Measurements from ENCODE around the gene FBXO31. TPM values are rescaled to one million over a fixed set of nuclear protein-coding genes. Genes with fewer than 3 reads are reported as not detected.

FBXO31 gene
- total RNA-seq, 6 experiments from 2014 or later, result 23.0 to 30.0 (median 25.1) TPM

DNA sequence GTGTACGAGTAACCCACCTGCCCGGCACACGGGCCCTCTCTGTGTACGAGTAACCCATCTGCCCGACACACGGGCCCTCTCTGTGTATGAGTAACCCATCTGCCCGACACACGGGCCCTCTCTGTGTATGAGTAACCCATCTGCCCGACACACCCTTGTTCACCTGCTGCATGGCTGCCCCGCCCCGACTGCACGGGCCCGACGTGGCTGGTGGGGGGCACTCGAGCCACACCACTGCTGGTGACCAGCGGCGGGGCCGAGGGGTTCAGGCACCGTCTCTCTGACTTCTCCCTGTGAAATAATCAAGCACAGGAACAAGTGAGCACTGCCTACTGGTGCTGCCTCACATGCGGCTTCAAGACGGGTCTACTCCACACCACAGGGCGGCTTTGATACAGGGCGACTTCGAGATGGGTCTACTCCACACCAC, 30.7 kb upstream of the FBXO31 start:
- TF ChIP-seq, protein P1, sequence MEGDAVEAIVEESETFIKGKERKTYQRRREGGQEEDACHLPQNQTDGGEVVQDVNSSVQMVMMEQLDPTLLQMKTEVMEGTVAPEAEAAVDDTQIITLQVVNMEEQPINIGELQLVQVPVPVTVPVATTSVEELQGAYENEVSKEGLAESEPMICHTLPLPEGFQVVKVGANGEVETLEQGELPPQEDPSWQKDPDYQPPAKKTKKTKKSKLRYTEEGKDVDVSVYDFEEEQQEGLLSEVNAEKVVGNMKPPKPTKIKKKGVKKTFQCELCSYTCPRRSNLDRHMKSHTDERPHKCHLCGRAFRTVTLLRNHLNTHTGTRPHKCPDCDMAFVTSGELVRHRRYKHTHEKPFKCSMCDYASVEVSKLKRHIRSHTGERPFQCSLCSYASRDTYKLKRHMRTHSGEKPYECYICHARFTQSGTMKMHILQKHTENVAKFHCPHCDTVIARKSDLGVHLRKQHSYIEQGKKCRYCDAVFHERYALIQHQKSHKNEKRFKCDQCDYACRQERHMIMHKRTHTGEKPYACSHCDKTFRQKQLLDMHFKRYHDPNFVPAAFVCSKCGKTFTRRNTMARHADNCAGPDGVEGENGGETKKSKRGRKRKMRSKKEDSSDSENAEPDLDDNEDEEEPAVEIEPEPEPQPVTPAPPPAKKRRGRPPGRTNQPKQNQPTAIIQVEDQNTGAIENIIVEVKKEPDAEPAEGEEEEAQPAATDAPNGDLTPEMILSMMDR (IDR thresholded peaks at IDR 0.05), result no peak

DNA sequence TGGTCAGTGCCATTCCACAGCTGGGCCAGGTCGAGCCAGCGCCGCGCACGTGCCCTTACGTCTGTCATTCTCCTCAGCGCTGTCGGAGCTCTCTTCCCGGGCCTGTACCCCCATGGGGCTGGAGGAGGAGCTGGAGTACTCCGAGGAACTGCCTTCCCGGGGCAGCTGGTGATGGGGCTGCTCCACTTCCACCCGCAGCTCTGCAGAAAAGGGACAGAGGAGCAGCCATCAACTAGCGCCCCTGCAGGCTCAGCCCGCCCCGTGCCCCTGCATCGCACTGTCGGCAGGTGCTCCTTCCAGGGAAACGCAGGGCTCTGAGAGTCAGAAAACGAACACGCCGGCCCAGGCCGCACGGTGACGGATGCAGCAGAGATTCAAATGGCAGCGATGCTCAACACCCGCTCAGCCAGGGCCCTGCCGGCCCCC, 29.4 kb upstream of the FBXO31 start:
- H3K36me3 Mint-ChIP-seq (ENCODE audit: low read depth), result peaks cover 28% of the 10 kb centered on the region
- no peak for DNase-seq
- TF ChIP-seq, protein P1 (IDR thresholded peaks at IDR 0.05), result no peak
- no peak overlapping the region for H3K27ac Mint-ChIP-seq
- no peak overlapping the region for H3K4me3 Mint-ChIP-seq
- H3K27me3 Mint-ChIP-seq (ENCODE audit: insufficient read depth), result peaks cover under 1% of the 10 kb centered on the region; the same call in 1 of the 2 replicates
- no peaks in the 10 kb centered on the region for H3K9me3 Mint-ChIP-seq
- H3K4me1 Mint-ChIP-seq (ENCODE audit: low read depth), result no peaks in the 10 kb centered on the region

More for the DNA sequence above, 30.7 kb upstream of the FBXO31 start:
- Mint-ChIP-seq H3K36me3 (ENCODE audit: low read depth) (peaks cover 23% of the 10 kb centered on the region), H3K27ac (no peak overlapping the region), H3K27me3 (ENCODE audit: insufficient read depth) (peaks cover 2% of the 10 kb centered on the region; the same call in 1 of the 2 replicates), H3K4me3 (no peak overlapping the region), H3K4me1 (ENCODE audit: low read depth) (no peaks in the 10 kb centered on the region), H3K9me3 (no peaks in the 10 kb centered on the region)
- peak; percentile 10 for DNase-seq

DNA sequence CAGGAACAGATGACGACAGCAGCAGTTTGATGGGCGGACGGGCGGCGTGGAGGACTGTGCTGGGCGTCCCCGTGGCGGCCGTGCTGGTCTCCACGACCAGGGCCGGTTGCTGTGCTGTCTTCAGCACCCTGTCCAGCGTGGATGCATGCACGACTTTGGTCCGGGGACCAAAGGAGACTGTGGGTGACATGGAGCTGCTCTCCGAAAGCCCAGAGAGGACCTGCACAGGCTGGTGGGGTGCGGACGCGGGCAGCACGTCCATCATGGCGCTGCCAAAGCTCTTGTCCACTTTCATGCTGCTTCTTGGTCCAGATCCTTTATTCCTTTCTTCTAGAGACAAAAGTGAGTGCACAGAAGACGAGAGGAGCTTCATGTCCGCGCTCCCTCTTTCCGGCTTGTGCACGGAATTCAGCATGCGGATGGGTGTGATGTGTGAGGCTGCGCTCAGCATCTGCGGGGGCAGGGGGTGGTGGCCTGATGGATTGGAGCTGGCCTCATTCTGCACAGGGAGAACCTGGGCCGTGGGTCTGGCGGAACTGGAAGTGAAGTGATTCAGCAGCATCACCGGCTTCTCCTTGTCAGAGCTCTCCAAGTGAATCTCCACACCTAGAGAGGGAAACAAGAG, 28.9 kb upstream of the FBXO31 start:
- TF ChIP-seq, protein P1 (IDR thresholded peaks at IDR 0.05), result no peak
- peaks cover 33% of the 10 kb centered on the region for H3K36me3 Mint-ChIP-seq (ENCODE audit: low read depth)
- no peaks in the 10 kb centered on the region; the same call in 1 of the 2 replicates for H3K27me3 Mint-ChIP-seq (ENCODE audit: insufficient read depth)
- no peaks in the 10 kb centered on the region for H3K4me1 Mint-ChIP-seq (ENCODE audit: low read depth)
- no peak overlapping the region for H3K27ac Mint-ChIP-seq
- H3K4me3 Mint-ChIP-seq, result no peak overlapping the region
- no peaks in the 10 kb centered on the region for H3K9me3 Mint-ChIP-seq
- no peak for DNase-seq

DNA sequence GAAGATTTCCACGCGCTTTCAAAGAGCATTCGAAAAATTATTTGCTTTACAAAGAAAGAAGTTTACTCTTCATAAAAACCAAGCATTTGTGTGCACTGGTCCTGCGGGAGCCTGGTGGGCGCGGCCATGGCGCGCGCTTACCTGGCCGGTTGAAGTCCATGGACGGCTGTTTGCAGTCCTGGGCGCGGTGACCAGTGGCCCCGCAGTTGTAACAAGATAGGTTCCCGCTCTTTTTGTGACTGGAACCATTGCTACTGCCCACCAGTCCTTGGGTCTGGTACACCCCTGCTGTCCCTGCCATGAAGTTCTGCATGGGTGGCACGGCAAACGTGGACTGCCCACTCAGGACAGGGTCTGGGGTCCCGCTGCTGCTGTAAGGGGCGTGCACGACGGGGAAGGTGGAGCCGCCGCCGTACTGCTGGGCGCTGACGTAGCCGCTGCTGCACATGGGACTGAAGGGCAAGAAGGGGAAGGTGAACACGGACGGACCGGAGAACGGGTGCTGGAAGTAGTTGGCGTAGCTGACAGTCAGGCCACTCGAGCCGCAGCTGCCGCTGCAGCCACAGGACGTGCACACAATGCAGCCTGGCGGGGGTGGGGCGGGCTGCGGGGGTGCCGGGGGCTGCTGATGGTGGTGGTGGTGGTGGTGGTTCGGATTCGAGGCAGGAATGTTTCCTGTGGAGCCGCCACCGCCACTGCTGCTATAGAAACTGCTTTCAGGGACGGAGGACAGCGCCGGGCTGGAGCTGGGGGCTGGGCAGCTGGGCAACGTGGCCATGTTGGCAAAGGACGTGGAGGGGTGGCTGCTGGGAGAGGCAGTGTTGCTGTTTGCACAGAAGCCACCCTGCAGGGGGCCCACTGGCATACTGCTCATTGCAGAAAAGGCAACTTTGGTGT, 28.0 kb upstream of the FBXO31 start:
- H3K27me3 Mint-ChIP-seq (ENCODE audit: insufficient read depth), result no peaks in the 10 kb centered on the region; the same call in 1 of the 2 replicates
- no peak overlapping the region for H3K4me3 Mint-ChIP-seq
- H3K36me3 Mint-ChIP-seq (ENCODE audit: low read depth), result peaks cover 39% of the 10 kb centered on the region
- H3K9me3 Mint-ChIP-seq, result no peaks in the 10 kb centered on the region
- H3K27ac Mint-ChIP-seq, result no peak overlapping the region
- TF ChIP-seq, protein P1 (IDR thresholded peaks at IDR 0.05), result no peak
- H3K4me1 Mint-ChIP-seq (ENCODE audit: low read depth), result no peaks in the 10 kb centered on the region
- no peak for DNase-seq

DNA sequence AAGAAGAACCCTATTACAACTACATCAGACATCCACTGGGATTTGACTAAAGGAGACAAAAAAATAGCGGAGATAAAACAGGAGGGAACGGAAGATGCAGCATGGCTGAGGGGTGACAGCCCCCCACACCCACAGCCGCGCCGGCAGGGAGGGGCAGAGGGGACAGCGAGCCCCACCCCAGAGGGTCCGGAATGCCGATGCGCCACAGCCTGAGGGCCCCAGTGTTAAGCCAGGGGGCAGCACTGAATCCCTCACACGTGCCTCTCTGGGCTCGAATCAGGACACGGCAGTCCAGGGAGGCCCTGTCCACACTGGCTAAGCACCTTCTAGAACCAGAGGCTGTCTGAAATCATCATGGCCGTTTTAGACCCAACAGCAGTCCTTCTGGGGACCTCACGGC, 27.4 kb upstream of the FBXO31 start:
- H3K27me3 Mint-ChIP-seq (ENCODE audit: insufficient read depth), result no peaks in the 10 kb centered on the region; the same call in 1 of the 2 replicates
- no peaks in the 10 kb centered on the region for H3K4me1 Mint-ChIP-seq (ENCODE audit: low read depth)
- TF ChIP-seq, protein P1 (IDR thresholded peaks at IDR 0.05), result peak; percentile 46; the same call in 1 of the 2 replicates
- no peaks in the 10 kb centered on the region for H3K9me3 Mint-ChIP-seq
- H3K36me3 Mint-ChIP-seq (ENCODE audit: low read depth), result peaks cover 40% of the 10 kb centered on the region
- no peak overlapping the region for H3K27ac Mint-ChIP-seq
- H3K4me3 Mint-ChIP-seq, result no peak overlapping the region
- no peak for DNase-seq
